A549 (cell line): ENCODE results near the gene KLKB1. TPM values are rescaled to one million over a fixed set of nuclear protein-coding genes. Genes with fewer than 3 reads are reported as not detected.
"Not testable (repeated sequence)": the region's sequence is repeated elsewhere in the genome, so short reads cannot be mapped to it uniquely, and the experiment has no call there.

Experiments
- ATAC-seq, 2 experiments: fragments of 200-7000 bp in 1 of 2; fragments of >200 bp in 1 of 2; cut with Nextera tagmentation in 1 of 2; cut with Tn5 transposase in 1 of 2; 3 replicates each; pipeline versions ENCODE4 v1.8.0 to v1.9.1; 2018 to 2020; ENCODE audit warnings: mild to moderate bottlenecking in 1 of 2, moderate library complexity in 1 of 2
- CTCF ChIA-PET: fragments of 300-600 bp; sonication (Branson Sonifier 250); formaldehyde crosslinking; extraction: SDS; loops from one replicate; lab custom pipeline; 2021; ENCODE audit warnings: antibody characterized with exemption, inconsistent platforms; lab: Yijun Ruan, JAX
- POLR2A ChIA-PET: fragments of 350-600 bp; formaldehyde crosslinking; extraction: SDS; loops from one replicate; lab custom pipeline; 2021; ENCODE audit warnings: antibody characterized with exemption, inconsistent platforms; lab: Yijun Ruan, JAX
- DNase-seq, 2 experiments: peaks; one replicate each; pipeline versions ENCODE4 v3.0.0 to v3.0.0-alpha.2; 2011 to 2016; ENCODE audit warnings: low read depth in 1 of 2, low spot score in 1 of 2
- FAIRE-seq: peaks from 2 replicates; lab custom pipeline; 2011; peaks lifted over from hg19 to GRCh38; lab: Jason Lieb, UNC
- H3K27ac ChIP-seq, 2 experiments: fragments of >200 bp; sonication (Bioruptor Twin); formaldehyde crosslinking; 3 replicates each; pipeline ENCODE4 v1.5.1; 2016 to 2017
- H3K4me1 ChIP-seq: fragments of >200 bp; sonication (Bioruptor Twin); formaldehyde crosslinking; 3 replicates; pipeline ENCODE4 v1.6.1; 2016
- H3K4me2 ChIP-seq: fragments of >200 bp; sonication (Bioruptor Twin); formaldehyde crosslinking; 3 replicates; pipeline ENCODE4 v1.6.1; 2016
- H3K4me3 ChIP-seq: fragments of >200 bp; sonication (Bioruptor Twin); formaldehyde crosslinking; 3 replicates; pipeline ENCODE4 v1.5.1; 2016
- H3K9me3 ChIP-seq: fragments of >200 bp; sonication (Bioruptor Twin); formaldehyde crosslinking; 3 replicates; pipeline ENCODE4 v1.6.1; 2016
- CBX8 ChIP-seq: fragments of 200-600 bp; sonication (generic); IDR thresholded peaks from 2 replicates; pipeline ENCODE4 v1.6.1; 2016
- CHD4 ChIP-seq: fragments of 200-600 bp; sonication (generic); IDR thresholded peaks from 2 replicates; pipeline ENCODE4 v1.6.1; 2016; ENCODE audit warnings: antibody characterized with exemption, mild to moderate bottlenecking, borderline replicate concordance
- EP300 ChIP-seq, 2 experiments: fragments of >200 bp; sonication (Bioruptor Twin); formaldehyde crosslinking; IDR thresholded peaks; 2 replicates in 1 of 2; 3 replicates in 1 of 2; pipeline ENCODE4 v1.6.1; 2016 to 2017
- HEYL ChIP-seq: fragments of 250-450 bp; sonication (Bioruptor Pico); IDR thresholded peaks from 2 replicates; pipeline ENCODE4 v1.8.0; 2021; ENCODE audit warnings: mild to moderate bottlenecking, moderate library complexity
- HOXA7 ChIP-seq: fragments of 250-450 bp; sonication (Bioruptor Pico); IDR thresholded peaks from 2 replicates; pipeline ENCODE4 v1.5.0; 2020; ENCODE audit warnings: mild to moderate bottlenecking, moderate library complexity
- HOXB13 ChIP-seq: fragments of 250-450 bp; sonication (Bioruptor Pico); IDR thresholded peaks from 2 replicates; pipeline ENCODE4 v1.5.0; 2020; ENCODE audit warnings: low read depth, mild to moderate bottlenecking, moderate library complexity
- MAFK ChIP-seq: fragments of 450-650 bp; IDR thresholded peaks from 2 replicates; pipeline ENCODE4 v1.6.1; 2014; ENCODE audit not compliant: partially characterized antibody
- MAZ ChIP-seq: fragments of 150-350 bp; IDR thresholded peaks from 2 replicates; pipeline ENCODE4 v1.6.1; 2014; ENCODE audit warnings: antibody characterized with exemption, low read depth, low read length, borderline replicate concordance
- PHF8 ChIP-seq: fragments of 200-600 bp; sonication (generic); IDR thresholded peaks from 2 replicates; pipeline ENCODE4 v1.6.1; 2016; ENCODE audit warnings: low read depth, mild to moderate bottlenecking, antibody characterized with exemption, moderate library complexity, borderline replicate concordance
- POLR2A ChIP-seq: IDR thresholded peaks from 2 replicates; pipeline ENCODE4 v1.6.1; 2012; ENCODE audit warnings: mild to moderate bottlenecking, low read length
- SMC3 ChIP-seq: fragments of >200 bp; sonication (Bioruptor Twin); formaldehyde crosslinking; IDR thresholded peaks from 3 replicates; pipeline ENCODE4 v1.6.1; 2018; ENCODE audit warnings: inconsistent platforms
- SREBF2 ChIP-seq: fragments of 450-650 bp; IDR thresholded peaks from 2 replicates; pipeline ENCODE4 v1.6.1; 2014; ENCODE audit warnings: mild to moderate bottlenecking, moderate library complexity
- TFCP2L1 ChIP-seq: fragments of 250-450 bp; sonication (Bioruptor Pico); IDR thresholded peaks from 2 replicates; pipeline ENCODE4 v1.5.0; 2021; ENCODE audit warnings: mild to moderate bottlenecking
- TP53 ChIP-seq: fragments of 250-450 bp; sonication (Bioruptor Pico); IDR thresholded peaks from 2 replicates; pipeline ENCODE4 v1.5.0; 2021; ENCODE audit warnings: mild to moderate bottlenecking, moderate library complexity
- WGBS: methylation state at CpG from one replicate; pipeline ENCODE4 v1.1.6; 2017; ENCODE audit errors: missing lambda C conversion rate; 5-methylcytosine and 5-hydroxymethylcytosine counted together
- polyA plus RNA-seq, 4 experiments: library from polyadenylated mRNA; depleted of rRNA in 3 of 4; stranded (reverse); fragments of >200 nt; fragmentation: RNase III in 1 of 4; extraction: RNeasy Plus Mini Kit Qiagen cat#74134 plus additional on column Dnase treatment in 1 of 4; gene quantifications; 2 replicates in 3 of 4; 3 replicates in 1 of 4; pipeline ENCODE4 v1.2.3, GENCODE V29; 2011 to 2017
- TF ChIP-seq, protein P1 (sequence below): IDR thresholded peaks from 2 replicates; pipeline ENCODE4 v1.6.1; 2012
- TF ChIP-seq, protein P2 (sequence below): fragments of 450-650 bp; IDR thresholded peaks from 2 replicates; pipeline ENCODE4 v1.6.1; 2014; ENCODE audit warnings: antibody characterized with exemption
- TF ChIP-seq, protein P3 (sequence below): fragments of 250-450 bp; sonication (Bioruptor Pico); IDR thresholded peaks from 2 replicates; pipeline ENCODE4 v1.5.0; 2020; ENCODE audit warnings: low read depth, mild to moderate bottlenecking, moderate library complexity
- TF ChIP-seq, protein P4 (sequence below): fragments of 200-600 bp; sonication (generic); IDR thresholded peaks from 2 replicates; pipeline ENCODE4 v1.6.1; 2016; ENCODE audit warnings: antibody characterized with exemption, mild to moderate bottlenecking, moderate library complexity

Gene KLKB1
- polyA plus RNA-seq, 2 of the 4 experiments (the other 2 are of a cell fraction) = 0.08 TPM; not detected in 1

DNA sequence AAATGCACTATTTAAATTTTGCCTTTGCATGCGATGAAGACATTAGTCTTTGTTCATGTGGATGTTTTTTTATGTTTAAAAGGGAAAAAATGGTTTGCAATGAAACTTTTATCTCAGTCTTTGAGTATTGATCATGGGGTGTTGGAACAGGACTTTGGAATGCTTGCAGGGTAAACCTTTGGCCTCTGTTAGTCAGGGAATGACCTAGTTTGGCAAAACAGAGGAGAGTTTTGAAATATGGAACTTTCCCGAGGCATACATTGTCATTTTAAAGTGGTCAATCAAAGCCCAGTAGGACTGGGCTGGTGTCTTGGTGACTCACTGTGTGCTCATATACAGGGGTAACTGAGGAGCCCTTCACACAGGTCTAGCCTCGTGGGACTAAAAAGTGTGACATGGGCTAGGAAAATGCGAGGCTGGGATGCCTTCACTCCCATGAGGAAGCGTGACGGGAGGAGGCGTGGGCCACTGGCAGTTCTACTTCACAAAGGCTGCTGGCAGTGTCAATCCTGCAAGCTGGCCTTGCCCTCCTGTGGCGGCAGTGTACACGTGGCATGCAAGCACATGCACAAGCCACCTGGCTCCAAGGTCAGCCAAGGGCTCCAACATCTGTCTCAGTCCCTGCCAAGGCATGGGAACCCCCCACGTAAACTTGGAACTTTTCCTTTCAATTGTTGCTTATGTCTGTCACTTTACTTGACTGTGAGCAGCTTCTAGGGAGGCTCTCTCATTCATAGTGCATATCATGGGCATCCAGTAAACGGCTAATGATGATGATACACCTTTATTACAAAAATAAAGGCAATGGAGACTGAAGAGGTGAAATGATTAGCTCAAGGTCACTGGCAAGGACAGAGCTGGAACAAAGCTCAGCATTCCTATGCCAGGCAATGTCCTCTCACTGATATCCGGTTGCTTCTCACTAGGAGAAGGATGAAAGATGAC lies 33.5 kb downstream of the KLKB1 start:
- TF ChIP-seq EP300 (IDR thresholded peaks at IDR 0.05) (no peak), SMC3 (no peak), SREBF2 (no peak), HOXA7 (CRISPR knock-in tag) (no peak), HEYL (CRISPR knock-in tag) (no peak), TFCP2L1 (CRISPR knock-in tag) (no peak)
- DNase-seq (no peak), ATAC-seq (no peak), FAIRE-seq (no peak)
- Histone ChIP-seq H3K4me1 (no peaks in the 10 kb centered on the region), H3K9me3 (no peaks in the 10 kb centered on the region), H3K27ac (no peak overlapping the region), H3K4me2 (no peak overlapping the region), H3K4me3 (no peak overlapping the region)
- ChIA-PET CTCF (no interaction called here), POLR2A (no interaction called here)
- WGBS = 55% methylated on average over 10 of the region's 12 CpGs

DNA sequence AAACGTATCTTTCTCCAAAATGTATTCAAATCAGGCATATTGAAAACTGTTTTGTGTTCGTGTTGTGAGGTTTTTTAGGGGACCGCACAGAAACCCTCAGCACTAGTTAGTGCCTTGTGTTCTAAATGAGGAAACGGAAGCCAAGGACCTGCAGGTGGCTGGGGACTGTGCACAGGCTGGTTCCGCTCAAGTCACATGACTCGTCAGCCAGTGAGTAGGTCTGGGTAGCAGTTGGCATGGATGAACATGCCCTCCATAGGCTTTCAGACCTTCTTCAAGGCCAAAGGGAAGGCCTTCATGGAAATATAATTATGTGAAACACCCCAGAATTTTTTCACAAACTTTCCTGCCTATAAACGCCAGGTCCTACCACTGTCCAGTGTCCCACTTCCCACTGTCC lies 37.4 kb downstream of the KLKB1 start:
- Histone ChIP-seq H3K4me1 (no peaks in the 10 kb centered on the region), H3K4me3 (no peak overlapping the region), H3K9me3 (no peaks in the 10 kb centered on the region), H3K4me2 (no peak overlapping the region), H3K27ac (no peak overlapping the region)
- ChIA-PET CTCF (no interaction called here), POLR2A (no interaction called here)
- FAIRE-seq (no peak), DNase-seq (no peak), ATAC-seq (no peak)
- 65% methylated on average over 7 of the region's 7 CpGs for WGBS
- TF ChIP-seq, protein P1, sequence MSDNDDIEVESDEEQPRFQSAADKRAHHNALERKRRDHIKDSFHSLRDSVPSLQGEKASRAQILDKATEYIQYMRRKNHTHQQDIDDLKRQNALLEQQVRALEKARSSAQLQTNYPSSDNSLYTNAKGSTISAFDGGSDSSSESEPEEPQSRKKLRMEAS = no peak
- TF ChIP-seq PHF8 (no peak), MAFK (no peak), POLR2A (no peak), HOXB13 (no peak), MAZ (no peak), TP53 (CRISPR knock-in tag) (no peak), SREBF2 (no peak), HEYL (CRISPR knock-in tag) (no peak), CHD4 (no peak), CBX8 (no peak)
- TF ChIP-seq, protein P2, sequence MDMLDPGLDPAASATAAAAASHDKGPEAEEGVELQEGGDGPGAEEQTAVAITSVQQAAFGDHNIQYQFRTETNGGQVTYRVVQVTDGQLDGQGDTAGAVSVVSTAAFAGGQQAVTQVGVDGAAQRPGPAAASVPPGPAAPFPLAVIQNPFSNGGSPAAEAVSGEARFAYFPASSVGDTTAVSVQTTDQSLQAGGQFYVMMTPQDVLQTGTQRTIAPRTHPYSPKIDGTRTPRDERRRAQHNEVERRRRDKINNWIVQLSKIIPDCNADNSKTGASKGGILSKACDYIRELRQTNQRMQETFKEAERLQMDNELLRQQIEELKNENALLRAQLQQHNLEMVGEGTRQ = no peak
- TF ChIP-seq, protein P3, sequence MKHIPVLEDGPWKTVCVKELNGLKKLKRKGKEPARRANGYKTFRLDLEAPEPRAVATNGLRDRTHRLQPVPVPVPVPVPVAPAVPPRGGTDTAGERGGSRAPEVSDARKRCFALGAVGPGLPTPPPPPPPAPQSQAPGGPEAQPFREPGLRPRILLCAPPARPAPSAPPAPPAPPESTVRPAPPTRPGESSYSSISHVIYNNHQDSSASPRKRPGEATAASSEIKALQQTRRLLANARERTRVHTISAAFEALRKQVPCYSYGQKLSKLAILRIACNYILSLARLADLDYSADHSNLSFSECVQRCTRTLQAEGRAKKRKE (CRISPR knock-in tag) = no peak
- TF ChIP-seq, protein P4, sequence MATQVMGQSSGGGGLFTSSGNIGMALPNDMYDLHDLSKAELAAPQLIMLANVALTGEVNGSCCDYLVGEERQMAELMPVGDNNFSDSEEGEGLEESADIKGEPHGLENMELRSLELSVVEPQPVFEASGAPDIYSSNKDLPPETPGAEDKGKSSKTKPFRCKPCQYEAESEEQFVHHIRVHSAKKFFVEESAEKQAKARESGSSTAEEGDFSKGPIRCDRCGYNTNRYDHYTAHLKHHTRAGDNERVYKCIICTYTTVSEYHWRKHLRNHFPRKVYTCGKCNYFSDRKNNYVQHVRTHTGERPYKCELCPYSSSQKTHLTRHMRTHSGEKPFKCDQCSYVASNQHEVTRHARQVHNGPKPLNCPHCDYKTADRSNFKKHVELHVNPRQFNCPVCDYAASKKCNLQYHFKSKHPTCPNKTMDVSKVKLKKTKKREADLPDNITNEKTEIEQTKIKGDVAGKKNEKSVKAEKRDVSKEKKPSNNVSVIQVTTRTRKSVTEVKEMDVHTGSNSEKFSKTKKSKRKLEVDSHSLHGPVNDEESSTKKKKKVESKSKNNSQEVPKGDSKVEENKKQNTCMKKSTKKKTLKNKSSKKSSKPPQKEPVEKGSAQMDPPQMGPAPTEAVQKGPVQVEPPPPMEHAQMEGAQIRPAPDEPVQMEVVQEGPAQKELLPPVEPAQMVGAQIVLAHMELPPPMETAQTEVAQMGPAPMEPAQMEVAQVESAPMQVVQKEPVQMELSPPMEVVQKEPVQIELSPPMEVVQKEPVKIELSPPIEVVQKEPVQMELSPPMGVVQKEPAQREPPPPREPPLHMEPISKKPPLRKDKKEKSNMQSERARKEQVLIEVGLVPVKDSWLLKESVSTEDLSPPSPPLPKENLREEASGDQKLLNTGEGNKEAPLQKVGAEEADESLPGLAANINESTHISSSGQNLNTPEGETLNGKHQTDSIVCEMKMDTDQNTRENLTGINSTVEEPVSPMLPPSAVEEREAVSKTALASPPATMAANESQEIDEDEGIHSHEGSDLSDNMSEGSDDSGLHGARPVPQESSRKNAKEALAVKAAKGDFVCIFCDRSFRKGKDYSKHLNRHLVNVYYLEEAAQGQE = no peak

DNA sequence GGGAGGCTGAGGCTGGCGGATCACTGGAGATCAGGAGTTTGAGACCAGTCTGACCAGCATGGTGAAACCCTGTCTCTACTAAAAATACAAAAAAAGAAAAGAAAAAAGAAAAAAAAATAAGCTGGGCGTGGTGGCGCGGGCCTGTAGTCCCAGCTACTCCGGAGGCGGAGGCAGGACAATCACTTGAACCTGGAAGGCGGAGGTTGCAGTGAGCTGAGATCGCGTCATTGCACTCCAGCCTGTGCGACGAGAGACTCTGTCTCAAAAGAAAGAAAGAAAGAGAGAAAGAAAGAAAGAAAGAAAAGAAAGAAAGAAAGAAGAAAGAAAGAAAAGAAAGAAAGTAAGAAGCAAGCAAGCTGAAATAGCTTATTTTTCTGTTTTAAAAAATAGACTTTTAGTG lies 37.9 kb downstream of the KLKB1 start:
- ATAC-seq, FAIRE-seq, H3K4me1 ChIP-seq, H3K27ac ChIP-seq, H3K4me3 ChIP-seq, POLR2A ChIA-PET, CTCF ChIA-PET, H3K4me2 ChIP-seq, H3K9me3 ChIP-seq, DNase-seq: not testable (repeated sequence)
- 89% methylated on average over 11 of the region's 11 CpGs for WGBS
